RWPE1 (cell line): ENCODE measurements around the gene MAGEB2.

ENCODE experiments used
- CTCF ChIA-PET: fragments of 350-600 bp; sonication (Branson Sonifier 250); formaldehyde crosslinking; extraction: SDS; loops from one replicate; lab custom pipeline; 2021; lab: Yijun Ruan, JAX
- POLR2A ChIA-PET: fragments of 400-600 bp; formaldehyde crosslinking; extraction: SDS; loops from one replicate; lab custom pipeline; 2020; ENCODE audit warnings: antibody characterized with exemption; ENCODE audit not compliant: low non-redundant PET; lab: Yijun Ruan, JAX
- DNase-seq: peaks from one replicate; pipeline ENCODE4 v3.0.0; 2012; ENCODE audit warnings: low spot score
- H3K27ac ChIP-seq: fragments of 450-650 bp; 2 replicates; pipeline ENCODE4 v1.5.1; 2017
- CTCF ChIP-seq: fragments of 450-650 bp; conservative IDR thresholded peaks from 2 replicates; pipeline ENCODE4 v1.5.1; 2017; ENCODE audit warnings: low read depth, mild to moderate bottlenecking

MAGEB2 gene

DNA sequence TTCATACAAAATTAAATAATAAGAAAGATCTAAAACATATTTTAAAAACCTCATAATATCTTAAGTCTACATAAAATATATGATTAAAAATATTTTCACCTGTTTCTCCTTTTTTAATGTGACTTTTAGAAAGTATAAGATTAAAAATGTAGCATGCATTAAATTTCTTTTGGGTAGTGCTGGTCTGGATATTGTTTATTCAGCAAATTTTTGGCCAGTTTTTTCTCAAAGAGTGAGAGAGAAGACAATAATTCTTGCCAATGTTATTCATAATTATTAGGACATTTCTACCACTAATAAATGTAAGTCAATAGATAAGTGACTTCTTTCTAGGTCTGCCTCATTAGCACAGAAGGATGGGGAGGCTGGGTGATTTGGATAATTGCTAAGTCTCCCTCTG, 45.6 kb downstream of the MAGEB2 start:
- POLR2A ChIA-PET: no interaction called here
- CTCF ChIA-PET: no interaction called here
- no peak for TF ChIP-seq CTCF
- DNase-seq: no peak
- no peak overlapping the region for H3K27ac ChIP-seq

DNA sequence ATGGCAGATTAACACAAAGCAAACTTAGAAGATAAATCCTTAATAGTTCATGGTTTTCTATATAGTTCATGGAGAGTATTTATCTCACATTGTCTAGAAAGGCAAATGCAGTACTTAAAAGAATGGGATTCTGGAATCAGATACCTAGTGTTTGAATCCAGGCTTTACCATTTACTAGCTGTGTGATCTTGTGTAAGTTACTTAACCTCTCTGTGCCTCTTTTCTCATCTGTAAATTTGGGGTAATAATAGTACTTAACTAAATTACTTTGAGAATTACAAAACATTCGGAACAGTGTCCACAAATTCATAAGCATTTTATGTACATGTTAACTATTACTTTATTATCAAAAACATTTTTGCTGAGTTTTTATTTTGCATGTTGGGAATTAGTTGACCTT, 47.4 kb downstream of the MAGEB2 start:
- CTCF ChIA-PET: no interaction called here
- DNase-seq: no peak
- POLR2A ChIA-PET: no interaction called here
- no peak for TF ChIP-seq CTCF
- H3K27ac ChIP-seq: no peak overlapping the region
